ENCODE data around the gene PRR5L. TPM values are rescaled to one million over a fixed set of nuclear protein-coding genes. Genes with fewer than 3 reads are reported as not detected.

The PRR5L gene
- total RNA-seq (2014; rRNA removed; shearing (Covaris generic)), result 0.41 and 0.98 TPM in 2 replicates

GRCh38 chr11:36295926-36296325 lies at the start of gene PRR5L:
Gene PRR5L, plus strand, starts transcription at chr11:36296288. Its CDS starts 104,834 bp downstream, at chr11:36401122.

DNA sequence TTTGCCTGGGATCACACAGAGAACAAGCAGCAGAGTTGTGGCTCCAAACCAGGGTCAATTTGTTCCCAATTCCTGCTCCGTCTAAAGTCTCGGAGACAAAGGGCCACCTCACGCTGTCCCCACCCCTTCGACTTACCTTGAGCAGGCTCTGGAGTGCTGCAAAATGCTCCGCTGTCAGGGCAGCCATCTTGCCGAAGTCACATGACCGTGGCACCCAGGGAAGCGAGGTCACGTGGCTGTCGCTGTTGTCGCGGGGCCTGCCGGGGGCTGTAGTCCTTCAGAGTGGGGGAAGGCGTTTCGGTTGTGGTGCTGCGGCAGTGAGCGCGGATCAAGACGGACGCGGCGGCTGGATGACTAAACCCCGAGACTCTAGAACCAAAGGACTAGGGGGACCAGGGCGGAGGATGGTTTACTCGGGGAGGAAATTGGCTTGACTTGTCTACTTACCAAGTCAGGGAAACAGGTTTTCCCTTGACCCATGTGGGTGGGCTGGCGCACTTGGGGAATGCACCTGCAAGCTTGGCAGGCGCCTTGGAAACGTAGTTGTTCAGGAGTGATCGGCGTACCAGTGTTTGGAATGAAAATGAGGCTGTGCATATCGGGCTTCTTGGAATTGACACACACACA lies 6.7 kb upstream of the PRR5L start, which contains the start of gene COMMD9:
Gene COMMD9 (minus strand): TSS at position 199 of the 627 bp plus-strand sequence. CDS start 12 bp downstream, at position 187.

GRCh38 chr11:36509694-36510593 lies 213.9 kb downstream of the PRR5L start, which contains the start of gene TRAF6:
Gene TRAF6, minus strand, starts transcription at chr11:36510272. Its CDS starts 8,757 bp downstream, at chr11:36501515.

Small RNAs within 50 kb of the gene (small RNA-seq; reads per million reads assigned to genes)
- gene AC061999.1, result not detected

Other genes starting within 250 kb of the PRR5L start
- gene COMMD9, start 6.9 kb upstream of the PRR5L start, total RNA-seq (2014; rRNA removed; shearing (Covaris generic)), result 33.3 and 44.2 TPM in 2 replicates
- 5.0 and 6.2 TPM in 2 replicates for gene TRAF6, start 214.0 kb downstream of the PRR5L start, total RNA-seq (2014; rRNA removed; shearing (Covaris generic))